Measurements from ENCODE around the gene FBXL15.
"Not testable (repeated sequence)": the region's sequence is repeated elsewhere in the genome, so short reads cannot be mapped to it uniquely, and the experiment has no call there.

FBXL15 gene

DNA sequence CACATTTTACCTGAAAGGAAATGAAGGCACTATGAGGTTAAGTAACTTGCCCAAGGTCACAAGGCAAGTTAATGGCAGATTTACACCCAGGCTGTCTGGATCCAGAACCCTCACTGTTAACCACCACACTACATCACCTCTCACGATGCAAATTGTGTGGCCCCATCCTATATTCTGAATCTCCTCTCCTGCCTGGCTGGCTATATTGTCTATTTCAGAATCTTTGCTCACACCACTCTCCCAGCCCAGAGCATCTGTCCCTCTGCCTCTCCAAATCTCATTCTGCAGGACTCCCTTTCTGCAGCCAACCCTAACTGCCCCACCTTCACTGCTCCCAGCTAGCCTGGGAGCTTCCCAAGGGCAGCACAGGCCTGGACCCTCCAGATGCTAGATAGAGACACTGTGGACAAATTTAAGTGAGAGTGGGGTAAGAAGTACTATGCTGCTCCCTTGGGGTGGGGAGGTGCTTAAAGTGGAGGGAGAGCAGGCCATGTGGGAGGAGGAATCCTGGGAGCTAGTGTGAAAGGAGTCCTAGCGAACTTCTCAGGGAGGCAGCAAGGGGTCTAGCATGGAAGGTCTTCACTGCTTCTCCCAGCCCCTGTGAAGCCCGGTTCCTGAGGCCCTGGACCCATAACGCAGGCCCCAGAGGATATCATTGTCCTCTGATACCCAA is 11.0 kb downstream of the FBXL15 start:
- no peak for DNase-seq (ENCODE audit: low read depth)

DNA sequence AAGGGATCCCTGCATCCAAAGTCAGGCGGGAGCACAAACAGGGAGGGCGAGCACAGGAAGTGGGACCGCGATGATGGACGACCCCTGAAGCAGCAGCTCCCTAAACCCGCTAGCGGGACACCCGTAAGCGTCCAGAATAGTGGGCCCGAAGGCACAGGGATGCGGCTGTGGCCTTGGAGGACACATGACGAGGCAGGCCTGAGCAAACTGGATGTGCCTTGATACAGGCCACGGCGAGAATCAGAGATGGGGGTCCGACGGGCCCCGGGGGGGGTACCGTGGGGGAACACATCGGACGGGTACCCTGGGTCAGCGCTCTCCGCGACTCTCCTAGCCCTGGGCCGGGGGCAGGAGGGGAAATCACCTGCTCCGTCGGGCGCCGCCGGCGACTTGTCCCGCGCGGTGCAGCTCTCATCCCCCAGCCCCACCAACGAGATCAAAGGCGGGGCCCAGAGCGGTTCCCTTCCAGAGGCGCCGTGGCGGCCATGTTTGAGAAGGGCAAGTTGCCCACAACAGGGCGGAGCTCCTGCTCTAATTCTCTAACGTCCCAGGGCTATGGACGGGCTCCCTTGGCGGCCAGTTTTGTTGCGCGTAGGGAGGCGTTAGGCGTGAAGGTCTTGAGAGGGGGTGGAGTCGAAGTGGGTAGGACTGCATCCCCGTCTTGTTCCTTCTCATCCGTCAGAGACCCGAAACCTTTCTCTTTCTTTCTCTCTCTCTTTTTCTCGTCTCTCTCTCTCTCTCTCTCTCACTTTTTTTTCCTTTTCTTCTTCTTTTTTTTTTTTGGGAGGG is 11.7 kb downstream of the FBXL15 start, which contains the start of gene CUEDC2:
Gene CUEDC2 (minus strand): TSS at position 413 of the 789 bp plus-strand sequence. CDS start 7,386 bp downstream, outside the sequence.
- peak; percentile 89 for DNase-seq (ENCODE audit: low read depth)

DNA sequence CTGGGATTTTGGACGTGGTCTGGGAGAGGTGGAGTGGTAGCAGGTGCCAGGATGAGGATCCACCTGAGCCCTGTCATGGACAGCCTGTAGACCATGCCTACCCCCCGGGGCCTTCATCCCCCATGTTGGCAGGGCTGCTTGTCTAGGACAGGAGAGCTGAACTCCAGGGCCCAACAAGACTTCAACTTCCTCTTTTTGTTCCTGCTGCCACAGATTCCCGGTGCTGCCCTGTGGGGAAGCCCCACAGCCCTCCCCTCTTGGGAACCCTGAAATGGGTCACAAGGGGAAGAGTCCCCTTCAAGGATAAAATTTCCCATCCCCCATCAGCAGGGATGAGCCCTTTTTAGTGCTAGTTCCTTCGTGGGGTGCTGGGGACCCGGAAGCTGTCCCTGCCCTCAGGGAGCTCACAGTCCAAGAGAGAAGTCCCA is 13.0 kb downstream of the FBXL15 start:
- no peak for DNase-seq (ENCODE audit: low read depth)

DNA sequence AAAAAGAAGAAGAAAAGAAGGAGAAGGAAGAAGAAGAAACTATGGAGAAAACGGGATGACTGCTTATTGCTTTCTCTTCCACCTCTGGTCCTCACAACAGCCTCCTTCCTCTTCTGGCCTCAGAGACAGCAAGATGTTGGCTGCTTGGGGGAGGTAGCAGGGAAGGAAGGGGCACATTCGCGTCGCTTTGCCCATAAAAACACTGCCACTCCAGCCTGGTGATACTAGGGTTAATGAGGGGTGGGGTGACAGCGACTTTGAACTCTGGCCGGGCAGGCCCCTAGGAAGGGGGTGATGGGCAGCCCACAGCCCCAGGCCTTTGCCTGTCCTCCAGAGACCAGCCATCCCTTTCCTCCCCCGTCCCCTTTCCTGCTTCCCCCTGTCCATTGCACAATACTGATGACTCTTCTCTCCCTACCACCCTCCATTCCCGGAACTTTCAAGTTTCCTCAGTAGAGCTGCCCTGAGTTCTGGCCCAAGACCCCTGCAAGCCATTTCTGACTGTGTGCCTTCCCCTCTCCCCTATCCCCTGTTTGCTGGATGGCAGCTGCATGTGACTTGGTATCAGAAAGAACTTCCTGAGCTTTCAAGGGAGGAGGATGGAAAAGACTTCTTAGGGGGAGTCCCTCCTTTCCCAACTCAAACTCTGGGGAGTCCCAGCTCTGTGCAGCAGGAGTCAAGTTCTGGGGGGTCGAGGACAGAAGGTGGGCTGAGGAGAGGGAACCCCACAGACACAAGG is 13.9 kb downstream of the FBXL15 start:
- no peak for DNase-seq (ENCODE audit: low read depth)

DNA sequence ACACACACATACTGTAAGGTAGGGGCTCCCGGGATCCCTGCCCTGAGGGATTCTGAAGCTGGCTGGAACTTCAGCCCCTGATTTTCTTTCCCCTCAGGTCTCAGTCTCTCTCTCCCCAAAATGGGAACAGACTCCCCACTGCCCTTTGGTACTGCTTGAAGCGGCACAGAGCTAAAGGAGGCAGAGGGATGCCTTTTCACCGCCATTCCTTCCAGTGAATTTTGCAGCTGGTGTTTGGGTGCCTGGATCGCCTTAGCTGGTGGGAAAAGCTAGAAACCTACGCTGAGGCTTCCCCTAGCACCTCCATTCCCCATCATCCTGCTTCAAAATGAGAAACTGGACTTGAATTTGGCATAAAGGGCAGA is 14.5 kb downstream of the FBXL15 start:
- no peak for DNase-seq (ENCODE audit: low read depth)

DNA sequence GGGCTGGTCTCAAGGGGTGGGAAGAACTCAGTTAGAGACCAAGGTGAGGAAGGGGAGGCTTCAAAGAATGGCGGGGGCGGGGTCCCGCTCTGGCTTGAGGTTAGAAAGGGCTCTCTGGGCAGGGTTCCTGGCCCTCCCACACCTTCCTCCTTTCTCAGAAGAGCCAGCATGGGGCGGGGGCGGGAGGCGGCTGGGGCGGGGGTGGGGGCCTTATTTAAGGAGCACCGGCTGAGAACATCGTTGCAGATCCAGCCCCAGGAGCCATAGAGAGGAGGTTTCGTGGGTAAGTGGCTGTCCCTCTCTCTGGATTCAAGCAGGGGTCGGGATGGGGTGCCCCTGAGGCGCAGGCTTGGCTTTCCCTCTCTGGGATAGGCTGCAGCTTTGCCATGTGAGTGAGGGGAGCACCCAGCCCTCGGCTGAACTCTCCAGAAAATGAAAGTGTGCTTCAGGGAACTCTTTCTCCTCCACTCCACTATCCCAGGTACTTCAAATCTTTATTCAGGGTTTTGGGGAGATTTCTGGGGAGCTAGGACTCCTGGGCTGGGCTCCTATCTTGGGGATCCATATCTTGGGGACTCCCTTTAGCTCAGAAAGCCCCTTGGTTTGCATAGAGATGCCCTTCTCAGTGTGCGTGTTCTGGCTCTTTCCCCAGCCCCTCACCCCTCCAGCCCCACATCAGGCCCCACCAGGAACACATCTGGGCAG is 15.0 kb downstream of the FBXL15 start:
- no peak for DNase-seq (ENCODE audit: low read depth)

DNA sequence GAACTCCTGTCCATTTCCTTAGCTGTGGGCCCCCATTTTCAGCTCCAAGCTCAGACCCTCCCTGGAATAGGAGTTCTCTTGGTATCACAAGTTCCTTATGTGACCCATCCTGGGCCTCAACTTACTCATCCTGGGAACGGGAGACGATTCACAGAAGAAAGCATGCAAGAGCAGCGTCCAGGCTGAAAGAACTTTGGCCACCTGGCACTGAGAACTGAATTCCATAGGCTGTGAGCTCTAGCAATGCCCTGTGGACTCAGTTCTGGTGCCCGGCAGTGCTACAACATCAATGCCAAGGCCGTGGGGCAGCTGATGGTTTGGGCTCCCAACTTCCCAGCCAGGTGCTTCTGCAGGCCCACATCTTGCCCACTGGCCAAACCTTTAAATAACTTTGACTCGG is 15.7 kb downstream of the FBXL15 start:
- DNase-seq (ENCODE audit: low read depth), result no peak

DNA sequence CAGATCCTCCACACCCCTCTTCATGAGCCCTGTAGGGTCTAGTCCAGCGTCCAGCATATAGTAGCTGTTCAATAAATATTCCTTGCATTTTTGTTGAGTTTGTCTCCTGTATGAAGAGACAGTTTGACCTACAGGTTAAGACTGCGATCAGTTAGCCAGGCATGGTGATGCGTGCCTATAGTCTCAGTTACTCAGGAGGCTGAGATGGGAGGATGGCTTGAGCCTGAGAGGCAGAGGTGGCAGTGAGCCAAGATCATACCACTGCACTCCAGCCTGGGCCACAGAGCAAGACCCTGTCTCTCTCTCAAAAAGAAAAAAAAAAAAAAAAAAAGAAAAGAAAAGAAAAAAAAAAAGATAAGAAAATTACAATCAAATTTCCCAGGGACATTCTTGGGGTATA is 16.9 kb downstream of the FBXL15 start:
- no peak for DNase-seq (ENCODE audit: low read depth)

DNA sequence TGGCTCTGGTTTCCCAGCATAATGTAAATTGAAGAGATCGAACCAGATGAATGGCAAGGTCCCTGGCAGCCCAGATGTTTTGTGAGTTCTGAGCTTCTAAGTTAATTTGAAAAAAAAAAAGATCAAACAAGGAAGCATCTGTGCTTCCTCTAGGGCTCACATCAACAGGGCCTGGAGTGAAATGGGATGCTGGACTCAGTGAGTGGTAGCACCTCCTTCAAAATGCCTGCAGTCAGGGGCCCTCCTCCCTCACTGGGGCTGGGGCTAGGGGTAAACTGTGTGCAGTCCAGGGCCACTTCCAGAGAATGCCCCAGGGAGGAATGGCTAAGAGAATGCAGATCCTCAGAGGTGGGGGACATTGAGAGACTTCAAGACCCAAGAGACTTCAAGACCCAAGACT is 17.7 kb downstream of the FBXL15 start:
- DNase-seq (ENCODE audit: low read depth), result no peak

DNA sequence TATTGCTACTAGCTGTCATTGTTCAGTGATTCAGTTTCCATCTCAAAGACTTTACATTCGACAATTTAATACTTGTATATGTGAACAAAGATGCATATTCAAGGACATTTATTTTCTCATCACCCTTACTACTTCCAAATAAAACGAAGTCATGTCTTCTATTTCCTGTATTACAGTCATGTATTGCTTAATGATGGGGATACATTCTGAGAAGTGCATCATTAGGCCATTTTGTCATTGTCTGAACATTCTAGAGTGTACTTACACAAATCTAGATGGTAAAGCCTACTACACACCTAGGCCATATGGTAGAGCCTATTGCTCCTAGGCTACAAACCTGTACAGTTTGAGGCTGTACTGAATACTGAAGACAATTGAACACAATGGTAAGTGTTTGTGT is 24.2 kb downstream of the FBXL15 start:
- DNase-seq (ENCODE audit: low read depth), result no peak

DNA sequence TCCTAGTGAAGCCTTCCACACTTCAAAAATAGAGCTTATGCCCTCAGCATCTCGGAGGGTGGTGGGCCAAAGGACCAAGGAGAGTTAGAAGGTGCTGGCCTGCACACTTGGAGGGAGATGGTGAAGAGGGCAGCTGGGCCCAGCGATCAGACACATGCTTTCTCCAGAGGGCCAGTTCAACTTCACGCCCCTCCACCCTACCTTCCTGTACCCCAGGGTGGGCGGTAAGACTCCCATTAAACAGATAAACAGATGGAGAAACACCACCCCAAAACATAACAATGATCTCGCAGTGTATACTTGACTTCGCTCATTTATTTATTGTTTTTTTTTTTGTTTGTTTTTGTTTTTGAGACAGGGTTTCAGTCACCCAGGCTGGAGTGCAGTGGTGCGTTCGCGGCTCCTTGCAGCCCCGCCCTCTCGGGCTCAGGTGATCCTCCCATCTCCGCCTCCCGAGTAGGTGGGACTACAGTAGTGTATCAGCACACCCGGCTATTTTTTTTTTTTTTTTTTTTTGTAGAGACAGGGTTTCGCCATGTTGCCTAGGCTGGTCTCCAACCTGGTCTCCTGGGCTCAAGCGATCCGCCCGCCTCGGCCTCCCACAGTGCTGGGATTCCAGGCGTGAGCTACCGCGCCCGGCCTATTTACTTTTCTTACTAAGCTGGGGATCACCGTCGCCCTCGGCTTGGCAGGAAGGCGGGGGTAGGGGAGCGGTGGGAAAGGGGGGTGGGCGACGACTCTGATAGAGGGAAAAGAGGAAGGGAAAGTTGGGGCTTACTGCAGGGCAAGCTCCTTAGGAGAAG is 28.9 kb downstream of the FBXL15 start:
- no peak for DNase-seq (ENCODE audit: low read depth)

DNA sequence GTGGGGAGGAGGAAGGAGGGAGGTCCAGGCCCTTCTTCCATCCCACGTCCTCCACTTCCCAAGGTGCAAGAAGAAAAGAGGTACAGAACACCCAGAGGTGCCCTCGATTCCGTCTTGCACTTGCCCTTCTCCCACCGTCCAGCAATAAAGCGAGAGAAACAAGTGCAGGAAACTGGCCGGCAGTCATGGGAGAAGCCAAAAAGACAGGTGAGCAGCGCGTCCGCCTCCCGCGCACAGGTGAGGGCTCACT is 29.4 kb downstream of the FBXL15 start:
- no peak for DNase-seq (ENCODE audit: low read depth)

DNA sequence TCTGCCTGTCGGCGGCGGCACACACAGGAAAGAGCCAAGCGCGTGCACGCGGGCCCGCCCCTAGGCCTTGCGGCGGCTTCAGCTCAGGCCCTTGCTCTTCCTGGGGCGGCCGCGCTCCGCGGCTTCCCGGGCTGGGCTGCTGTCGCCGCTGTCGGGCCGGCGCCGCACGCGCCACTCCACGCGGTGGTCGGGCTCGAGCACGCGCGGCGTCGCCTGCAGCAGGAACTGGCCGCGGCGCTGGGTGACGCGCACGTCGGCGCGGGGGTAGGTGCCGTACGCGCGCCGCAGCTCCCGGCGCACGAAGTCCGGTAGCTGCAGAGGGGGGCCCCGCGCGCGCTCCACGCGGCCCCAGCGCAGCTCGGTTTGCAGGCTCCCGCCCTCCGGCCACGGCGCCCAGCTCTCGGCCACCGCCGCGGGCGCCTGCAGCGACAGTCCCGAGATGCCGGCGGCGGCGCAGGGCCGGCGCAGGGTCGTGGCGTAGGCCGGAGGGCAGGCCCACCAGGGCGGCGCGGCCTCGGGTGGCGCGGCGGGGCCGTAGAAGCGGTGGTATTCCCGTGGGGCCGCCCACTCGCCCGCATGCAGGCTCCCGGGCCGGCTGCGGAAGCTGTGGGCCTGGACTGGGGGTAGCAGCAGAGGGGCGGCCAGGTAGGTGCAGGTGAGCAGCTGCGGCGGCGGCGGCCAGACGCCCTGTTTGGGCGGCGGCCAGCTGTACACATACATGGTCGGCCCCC is 29.9 kb downstream of the FBXL15 start:
- DNase-seq (ENCODE audit: low read depth), result no peak

DNA sequence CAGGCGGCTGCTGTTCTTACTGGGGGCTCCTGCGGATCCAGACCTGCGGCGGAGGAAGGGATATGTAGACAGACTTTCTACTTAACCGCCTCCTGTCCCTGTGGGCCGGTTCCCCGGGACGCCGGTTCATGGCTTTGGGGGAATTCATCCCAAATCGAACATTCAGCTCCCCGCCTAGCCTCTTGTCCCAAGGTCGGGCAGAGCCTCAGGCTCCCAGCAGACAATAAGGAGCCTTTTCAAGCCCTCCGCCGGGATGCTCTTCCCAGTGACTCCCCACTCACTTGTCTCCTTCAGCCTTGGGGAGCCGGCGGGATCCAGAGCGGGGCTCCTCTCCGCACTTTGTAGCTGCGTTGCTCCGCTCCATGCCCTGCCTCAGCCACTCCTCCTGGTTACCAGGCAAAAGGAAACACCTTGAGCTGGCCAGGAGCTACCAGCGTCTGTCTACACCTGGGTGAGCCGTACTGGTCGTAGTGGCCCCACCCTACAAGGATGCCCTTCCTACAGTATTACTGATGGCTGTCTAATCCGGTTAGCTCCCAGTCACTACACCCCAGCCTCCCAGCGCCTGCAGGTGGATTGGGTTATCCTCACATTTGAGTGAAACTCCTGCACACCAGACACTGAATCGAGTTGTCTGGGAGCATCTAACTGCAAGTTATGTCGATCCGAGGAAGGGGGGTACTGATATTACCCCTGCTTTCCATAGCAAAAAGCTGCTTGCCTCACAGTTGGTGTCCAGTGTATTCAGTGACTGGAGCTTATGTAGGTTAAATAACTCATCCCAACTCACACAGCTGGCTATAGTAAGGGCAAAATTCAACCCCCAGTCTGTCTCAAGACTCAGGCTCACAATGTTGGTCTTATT is 30.7 kb downstream of the FBXL15 start, which contains the start of gene C10orf95:
Gene C10orf95 (minus strand): TSS at position 439 of the 865 bp plus-strand sequence. CDS start 450 bp downstream, outside the sequence.
- DNase-seq (ENCODE audit: low read depth), result no peak

DNA sequence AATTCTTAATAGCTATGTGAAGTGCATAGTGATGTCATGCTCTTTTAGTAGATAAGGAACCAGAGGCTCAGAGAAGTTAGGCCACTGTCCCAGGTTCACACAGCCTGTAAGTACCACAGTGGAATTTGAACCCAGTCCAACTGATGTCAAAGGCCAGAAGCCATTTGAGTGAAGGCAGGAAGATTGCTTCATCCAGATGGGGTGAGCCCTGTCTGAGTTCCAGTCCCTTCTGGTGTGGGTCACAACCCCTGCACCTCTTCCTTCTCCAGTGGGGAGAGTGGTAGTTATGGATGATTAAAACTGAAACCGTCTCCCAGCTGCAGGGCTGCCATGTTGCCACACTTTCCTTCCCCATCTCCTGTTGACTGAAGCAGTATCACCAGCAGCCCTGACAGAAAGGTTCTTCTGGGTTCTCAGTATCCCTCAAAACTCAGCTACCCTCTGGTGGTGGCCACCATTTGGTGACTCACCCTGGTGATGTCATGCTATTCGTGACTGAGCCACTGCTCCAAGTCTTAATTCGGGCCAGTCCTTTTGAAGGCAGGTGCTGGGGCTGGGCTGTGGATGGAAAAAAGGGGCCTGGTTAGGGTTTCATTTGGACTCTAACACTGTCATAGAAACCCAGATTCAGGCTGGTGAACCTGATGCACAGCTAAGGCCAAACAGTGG is 32.2 kb downstream of the FBXL15 start:
- peak; percentile 64 for DNase-seq (ENCODE audit: low read depth)

DNA sequence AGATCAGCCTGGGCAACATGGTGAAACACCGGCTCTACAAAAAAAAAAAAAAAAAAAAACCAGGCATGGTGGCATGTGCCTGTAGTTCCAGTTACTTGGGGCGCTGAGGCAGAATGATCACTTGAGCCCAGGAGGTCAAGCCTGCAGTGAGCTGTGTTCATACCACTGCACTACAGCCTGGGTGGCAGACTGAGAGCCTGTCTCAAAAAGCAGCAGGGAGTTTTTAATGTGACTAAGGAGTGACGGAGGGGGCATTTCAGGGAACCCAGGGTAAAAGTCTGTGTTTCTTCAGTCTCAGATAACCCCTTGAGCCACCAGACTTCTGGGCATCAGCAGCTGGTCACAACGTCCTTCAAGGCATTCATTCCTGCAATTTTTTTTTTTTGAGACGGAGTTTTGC is 32.9 kb downstream of the FBXL15 start:
- no peak for DNase-seq (ENCODE audit: low read depth)

DNA sequence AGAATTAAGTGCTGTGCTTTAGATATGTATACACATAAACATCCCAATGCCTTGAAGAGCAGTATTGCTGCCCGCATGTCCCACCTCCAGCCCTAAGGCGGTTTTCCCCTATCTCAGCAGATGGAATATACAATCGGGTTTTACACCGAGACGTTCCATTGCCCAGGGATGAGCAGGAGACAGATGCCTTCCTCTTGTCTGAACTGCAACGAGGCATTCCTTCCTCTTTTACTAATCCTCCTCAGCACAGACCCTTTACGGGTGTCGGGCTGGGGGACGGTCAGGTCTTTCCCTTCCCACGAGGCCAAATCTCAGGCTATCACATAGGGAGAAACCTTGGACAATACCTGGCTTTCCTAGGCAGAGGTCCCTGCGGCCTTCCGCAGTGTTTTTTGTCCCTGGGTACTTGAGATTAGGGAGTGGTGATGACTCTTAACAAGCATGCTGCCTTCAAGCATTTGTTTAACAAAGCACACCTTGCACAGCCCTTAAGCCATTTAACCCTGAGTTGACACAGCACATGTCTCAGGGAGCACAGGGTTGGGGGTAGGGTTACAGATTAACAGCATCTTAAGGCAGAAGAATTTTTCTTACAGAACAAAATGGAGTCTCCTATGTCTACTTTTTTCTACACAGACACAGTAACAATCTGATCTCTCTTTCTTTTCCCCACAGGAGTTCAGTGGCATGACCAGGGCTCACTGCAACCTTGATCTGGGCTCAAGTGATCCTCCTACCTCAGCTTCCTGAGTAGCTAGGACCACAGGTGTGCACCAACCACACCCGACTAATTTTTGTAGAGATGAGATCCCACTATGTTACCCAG is 34.2 kb downstream of the FBXL15 start:
- DNase-seq (ENCODE audit: low read depth), result not testable (repeated sequence)

DNA sequence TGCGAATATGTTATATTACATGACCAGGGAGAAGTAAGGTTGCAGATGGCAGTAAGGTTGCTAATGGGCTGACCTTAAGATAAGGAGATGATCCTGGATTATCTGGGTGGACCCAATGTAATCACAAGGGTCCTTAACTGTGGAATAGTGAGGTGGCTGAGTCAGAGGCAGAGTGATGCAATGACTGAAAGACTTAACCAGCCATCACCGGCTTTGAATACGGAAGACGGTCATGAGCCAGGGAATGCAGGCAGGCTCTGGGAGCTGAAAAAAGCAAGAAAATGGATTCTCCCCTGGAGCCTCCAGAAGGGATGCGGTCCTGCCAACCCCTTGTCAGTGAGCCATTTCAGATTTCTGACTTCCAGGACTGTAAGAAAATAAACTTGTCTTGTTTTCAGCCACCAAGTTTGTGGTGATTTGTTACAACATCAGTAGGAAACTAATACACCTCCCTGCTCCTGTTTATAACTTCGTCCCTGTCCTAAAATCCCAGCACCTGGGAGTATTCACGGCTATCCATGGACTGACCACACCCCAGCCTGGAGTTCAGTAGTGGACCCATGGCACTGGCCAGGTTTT is 35.3 kb downstream of the FBXL15 start:
- no peak for DNase-seq (ENCODE audit: low read depth)

All from HS-5 (cell line).